B cell (primary cell): ENCODE measurements around the gene KCND2. TPM values are rescaled to one million over a fixed set of nuclear protein-coding genes. Genes with fewer than 3 reads are reported as not detected.

Experiments used
- ATAC-seq: fragments of 200-7000 bp; cut with Tn5 transposase; one replicate; pipeline ENCODE4 v1.10.0; 2021; ENCODE audit warnings: low read depth, mild to moderate bottlenecking, moderate number of reproducible peaks, moderate library complexity
- CTCF ChIA-PET: fragments of 350-600 bp; sonication (Branson Sonifier 250); formaldehyde crosslinking; loops from one replicate; lab custom pipeline; 2021; ENCODE audit warnings: antibody characterized with exemption, inconsistent platforms; lab: Charles Lee
- POLR2A ChIA-PET: fragments of 350-600 bp; sonication (Branson Sonifier 250); formaldehyde crosslinking; loops from one replicate; lab custom pipeline; 2021; ENCODE audit warnings: antibody characterized with exemption; lab: Charles Lee
- DNase-seq: peaks from one replicate; pipeline ENCODE4 v3.0.0; 2013
- H2AFZ ChIP-seq: 2 replicates; pipeline ENCODE4 v1.6.1; 2012; ENCODE audit warnings: mild to moderate bottlenecking, low read depth, low read length; ENCODE audit not compliant: insufficient read depth, poor library complexity, severe bottlenecking
- H3K27ac ChIP-seq, 2 donors: 1 replicate in 1 of 2; 2 replicates in 1 of 2; pipeline ENCODE4 v1.5.1; 2012 to 2013; ENCODE audit warnings: low read length in 2 of 2, mild to moderate bottlenecking in 2 of 2, moderate library complexity in 1 of 2
- H3K27me3 ChIP-seq, 4 experiments: fragments of 200-600 bp in 1 of 4; sonication (generic) in 1 of 4; replicated peaks in 1 of 4; 1 replicate in 2 of 4; 2 replicates in 2 of 4; pipeline versions ENCODE4 v1.6.1 to v1.7.0; 2013 to 2016; ENCODE audit warnings: low read length in 3 of 4, mild to moderate bottlenecking in 2 of 4, mixed read lengths in 1 of 4, moderate library complexity in 1 of 4; ENCODE audit not compliant: insufficient read depth in 4 of 4, control insufficient read depth in 3 of 4; ENCODE audit errors: control extremely low read depth in 1 of 4
- H3K36me3 ChIP-seq, 2 experiments: replicated peaks in 1 of 2; 1 replicate in 1 of 2; 2 replicates in 1 of 2; pipeline versions ENCODE4 v1.6.1 to v1.7.1; 2013; ENCODE audit warnings: low read length in 1 of 2; ENCODE audit not compliant: insufficient read depth in 2 of 2, control insufficient read depth in 1 of 2; ENCODE audit errors: control extremely low read depth in 1 of 2, extremely low read depth in 1 of 2
- H3K4me1 ChIP-seq, 2 donors: fragments of 200-600 bp in 1 of 2; sonication (generic) in 1 of 2; 1 replicate in 1 of 2; 2 replicates in 1 of 2; pipeline versions ENCODE4 v1.5.1 to v1.6.1; 2013 to 2017; ENCODE audit warnings: low read length in 2 of 2; ENCODE audit not compliant: control insufficient read depth in 2 of 2, insufficient read depth in 2 of 2
- H3K4me2 ChIP-seq: replicated peaks from 2 replicates; pipeline ENCODE3; 2012; ENCODE audit warnings: mild to moderate bottlenecking, low read depth, low read length; ENCODE audit not compliant: poor library complexity, severe bottlenecking
- H3K4me3 ChIP-seq, 5 experiments: fragments of 200-600 bp in 1 of 5; sonication (generic) in 1 of 5; 1 replicate in 3 of 5; 2 replicates in 2 of 5; pipeline versions ENCODE4 v1.5.1 to v1.7.0; 2011 to 2016; ENCODE audit warnings: low read length in 4 of 5, mild to moderate bottlenecking in 4 of 5, low read depth in 2 of 5, control low read depth in 1 of 5, moderate library complexity in 1 of 5; ENCODE audit not compliant: insufficient read depth in 1 of 5; ENCODE audit errors: control extremely low read depth in 1 of 5, extremely low read depth in 1 of 5
- H3K79me2 ChIP-seq: fragments of 200-600 bp; sonication (generic); one replicate; pipeline ENCODE4 v1.6.0; 2016; ENCODE audit warnings: low read length; ENCODE audit not compliant: control insufficient read depth, insufficient read depth
- H3K9ac ChIP-seq: fragments of 200-600 bp; sonication (generic); 2 replicates; pipeline ENCODE4 v1.6.1; 2017; ENCODE audit warnings: mild to moderate bottlenecking, low read length, moderate library complexity
- H3K9me3 ChIP-seq, 3 donors: one replicate each; pipeline versions ENCODE4 v1.6.1 to v1.7.1; 2013; ENCODE audit warnings: low read length in 2 of 3; ENCODE audit not compliant: control insufficient read depth in 2 of 3, insufficient read depth in 1 of 3; ENCODE audit errors: control extremely low read depth in 1 of 3
- H4K20me1 ChIP-seq: 2 replicates; pipeline ENCODE4 v1.6.0; 2012; ENCODE audit warnings: mild to moderate bottlenecking, low read length; ENCODE audit not compliant: insufficient read depth, control insufficient read depth, poor library complexity, severe bottlenecking
- H3K27ac Mint-ChIP-seq: one replicate; pipeline ENCODE4 v1.8.0; 2021; ENCODE audit warnings: mixed read lengths
- H3K27me3 Mint-ChIP-seq: one replicate; pipeline ENCODE4 v1.8.0; 2021; ENCODE audit warnings: mixed read lengths
- H3K4me1 Mint-ChIP-seq: one replicate; pipeline ENCODE4 v1.8.0; 2021; ENCODE audit warnings: mixed read lengths
- H3K4me3 Mint-ChIP-seq: one replicate; pipeline ENCODE4 v1.8.0; 2021; ENCODE audit warnings: mixed read lengths
- H3K9me3 Mint-ChIP-seq: one replicate; pipeline ENCODE4 v1.8.0; 2022; ENCODE audit warnings: mixed read lengths; ENCODE audit not compliant: insufficient read depth
- CTCF ChIP-seq: fragments of 200-600 bp; IDR thresholded peaks from one replicate; pipeline ENCODE4 v1.8.0; 2022; ENCODE audit warnings: antibody characterized with exemption, mild to moderate bottlenecking
- EZH2 ChIP-seq: IDR thresholded peaks from 2 replicates; pipeline ENCODE4 v1.6.1; 2012; ENCODE audit warnings: borderline replicate concordance, low read depth, mild to moderate bottlenecking, moderate library complexity, low read length; ENCODE audit not compliant: insufficient read depth, poor library complexity, severe bottlenecking
- WGBS: methylation state at CpG from one replicate; pipeline ENCODE4 v1.1.5; 2013; ENCODE audit warnings: missing lambda C conversion rate; ENCODE audit not compliant: insufficient coverage; 5-methylcytosine and 5-hydroxymethylcytosine counted together
- intact Hi-C: fragments of 100-400 bp; cut with micrococcal nuclease; formaldehyde crosslinking; loops from one replicate; pipeline ENCODE4 v1.10.0; 2022
- polyA plus RNA-seq: library from polyadenylated mRNA; depleted of rRNA; stranded (reverse); fragments of >200 nt; gene quantifications from 2 replicates; pipeline ENCODE4 v1.2.3, GENCODE V29; 2012
- total RNA-seq, 2 donors: library from RNA; stranded (reverse); fragments of 120-200 nt in 1 of 2; gene quantifications; 1 replicate in 1 of 2; 2 replicates in 1 of 2; pipeline versions ENCODE4 v1.2.3 to v1.2.4, GENCODE V29; 2013 to 2022

The KCND2 gene
- total and polyA plus RNA-seq, 2 donors (not counting 1 experiment from before 2014, with no cell fraction given): not detected

- intact Hi-C loops: no loop called here
- no peak overlapping the region for H3K4me3 Mint-ChIP-seq
- H3K27me3 ChIP-seq: no peaks in the 10 kb centered on the region
- no peak overlapping the region for H2AFZ ChIP-seq
- POLR2A ChIA-PET: no interaction called here
- no peaks in the 10 kb centered on the region for H3K4me1 ChIP-seq
- H3K4me3 ChIP-seq: no peak overlapping the region
- DNase-seq: no peak
- no peaks in the 10 kb centered on the region for H3K79me2 ChIP-seq
- H3K27me3 Mint-ChIP-seq: no peaks in the 10 kb centered on the region
- TF ChIP-seq EZH2: no peak
- no peak for TF ChIP-seq CTCF
- CTCF ChIA-PET: no interaction called here
- no peak overlapping the region for H3K4me2 ChIP-seq
- WGBS: 67% methylated on average over 2 of the region's 7 CpGs
- no peak overlapping the region for H3K27ac Mint-ChIP-seq
- no peaks in the 10 kb centered on the region for H3K9me3 ChIP-seq
- no peak overlapping the region for H3K27ac ChIP-seq
- H4K20me1 ChIP-seq: no peaks in the 10 kb centered on the region
- H3K9me3 Mint-ChIP-seq: peaks cover 4% of the 10 kb centered on the region
- ATAC-seq: no peak
- no peaks in the 10 kb centered on the region for H3K4me1 Mint-ChIP-seq
- no peaks in the 10 kb centered on the region for H3K36me3 ChIP-seq
- H3K9ac ChIP-seq: no peak overlapping the region
Observed at GRCh38 chr7:120609136-120609753, 336.3 kb downstream of the KCND2 start.

DNA sequence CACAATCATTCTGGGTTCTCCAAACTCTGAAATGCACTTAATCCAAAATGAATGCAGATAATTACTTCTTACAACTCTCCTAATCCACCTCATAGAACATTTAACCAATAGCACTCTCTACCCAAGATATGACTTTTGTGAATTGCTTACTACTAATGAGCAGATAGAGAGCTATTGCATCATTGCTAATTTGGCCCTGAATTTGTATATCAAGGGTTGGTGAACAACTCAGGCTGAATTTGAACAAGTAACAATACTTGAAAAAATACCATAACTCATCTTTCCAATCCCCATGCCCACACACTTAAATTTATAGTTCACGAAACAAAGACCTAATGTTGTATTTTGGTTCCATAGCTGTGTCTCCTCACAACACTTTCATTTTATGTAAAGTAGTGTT, 339.0 kb downstream of the KCND2 start:
- Mint-ChIP-seq H3K9me3 (no peaks in the 10 kb centered on the region), H3K4me1 (no peaks in the 10 kb centered on the region), H3K4me3 (no peak overlapping the region), H3K27ac (no peak overlapping the region), H3K27me3 (no peaks in the 10 kb centered on the region)
- Histone ChIP-seq H4K20me1 (no peaks in the 10 kb centered on the region), H3K79me2 (no peaks in the 10 kb centered on the region), H3K27ac (no peak overlapping the region), H3K9me3 (no peaks in the 10 kb centered on the region), H3K4me3 (no peak overlapping the region), H3K36me3 (no peaks in the 10 kb centered on the region), H3K4me2 (no peak overlapping the region), H3K4me1 (no peaks in the 10 kb centered on the region), H2AFZ (no peak overlapping the region), H3K27me3 (no peaks in the 10 kb centered on the region), H3K9ac (no peak overlapping the region)
- ATAC-seq (no peak), DNase-seq (no peak)
- TF ChIP-seq CTCF (no peak), EZH2 (no peak)
- CTCF ChIA-PET: no interaction called here
- POLR2A ChIA-PET: no interaction called here
- intact Hi-C loops: no loop called here
- no CpG with 5 or more reads among the region's 1 CpG for WGBS
